Testis (tissue), 3 donors: ENCODE data around the gene PSMB10. TPM values are rescaled to one million over a fixed set of nuclear protein-coding genes. Genes with fewer than 3 reads are reported as not detected.

Source experiments
- DNase-seq: peaks from one replicate; pipeline ENCODE4 v3.0.0-alpha.2; 2019
- H3K27ac ChIP-seq, 2 donors: fragments of 200-600 bp; sonication (generic); one replicate each; pipeline ENCODE4 v1.5.1; 2019
- H3K27me3 ChIP-seq: fragments of 200-600 bp; sonication (generic); one replicate; pipeline ENCODE4 v1.5.1; 2019
- H3K36me3 ChIP-seq: fragments of 200-600 bp; sonication (generic); one replicate; pipeline ENCODE4 v1.5.1; 2017; ENCODE audit warnings: low read depth; ENCODE audit errors: missing control alignments
- H3K4me1 ChIP-seq: fragments of 200-600 bp; sonication (generic); one replicate; pipeline ENCODE4 v1.5.1; 2019
- H3K4me3 ChIP-seq, 2 donors: fragments of 200-600 bp; sonication (generic); one replicate each; pipeline ENCODE4 v1.5.1; 2017 to 2019
- H3K9me3 ChIP-seq: fragments of 200-600 bp; sonication (generic); one replicate; pipeline ENCODE4 v1.5.1; 2017
- POLR2A ChIP-seq: fragments of 450-650 bp; IDR thresholded peaks from one replicate; pipeline ENCODE4 v1.6.1; 2017; ENCODE audit warnings: antibody characterized with exemption, mild to moderate bottlenecking, moderate library complexity
- WGBS, 2 donors: methylation state at CpG; one replicate each; pipeline ENCODE4 v1.1.5; 2018; 5-methylcytosine and 5-hydroxymethylcytosine counted together
- intact Hi-C: fragments of 100-400 bp; cut with DNase I; formaldehyde crosslinking; loops from one replicate; pipeline ENCODE4 v1.15.1; 2023; ENCODE audit warnings: low total_unique reads
- polyA plus RNA-seq: library from polyadenylated mRNA; stranded (reverse); fragments of 350-450 nt; fragmentation: Illumina TruSeq; extraction: RNeasy Lipid Tissue Mini Kit (QIAGEN cat#74804); gene quantifications from one replicate; pipeline ENCODE4 v1.2.3, GENCODE V29; 2014; ENCODE audit warnings: low read depth, low replicate concordance; ENCODE audit not compliant: insufficient read depth
- total RNA-seq, 2 donors: library from RNA; depleted of rRNA; stranded (reverse); fragments of >200 nt; gene quantifications; one replicate each; pipeline ENCODE4 v1.2.3, GENCODE V29; 2016
- TF ChIP-seq, protein P1 (sequence below), 3 experiments: fragments of 450-650 bp in 2 of 3; fragments of 200-600 bp in 1 of 3; sonication (generic) in 1 of 3; IDR thresholded peaks; one replicate each; pipeline ENCODE4 v1.5.1; 2016 to 2019; ENCODE audit warnings: antibody characterized with exemption in 3 of 3, mild to moderate bottlenecking in 2 of 3, moderate library complexity in 1 of 3

Gene PSMB10
- total and polyA plus RNA-seq, 3 donors from 2014 or later = 13.2 to 49.1 (median 14.2) TPM

DNA sequence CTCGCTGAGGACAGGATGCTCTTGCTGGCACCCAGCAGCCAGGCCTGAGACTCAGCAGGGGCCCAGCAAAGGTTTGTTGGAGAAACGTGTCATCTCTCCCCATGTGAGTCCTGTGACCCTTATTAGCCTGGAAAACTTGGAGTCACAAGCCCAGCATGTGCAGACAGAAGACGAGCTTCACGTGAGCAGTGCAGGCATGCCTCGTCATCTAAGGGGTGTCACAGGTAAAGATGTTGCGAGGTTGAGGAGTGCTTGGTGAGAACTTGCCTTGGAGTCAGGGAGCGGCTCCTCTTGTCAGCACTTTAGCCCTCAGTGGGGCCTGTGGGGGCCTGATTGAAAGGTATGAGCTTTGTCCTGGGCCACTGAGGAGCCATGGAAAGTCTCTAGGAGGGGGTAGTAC, 2.8 kb downstream of the PSMB10 start:
- intact Hi-C loops = no loop called here
- Histone ChIP-seq H3K27me3 (no peaks in the 10 kb centered on the region), H3K9me3 (no peaks in the 10 kb centered on the region), H3K36me3 (no peaks in the 10 kb centered on the region), H3K4me3 (no peak overlapping the region), H3K27ac (no peak overlapping the region), H3K4me1 (peaks cover 26% of the 10 kb centered on the region)
- TF ChIP-seq POLR2A = no peak
- TF ChIP-seq, protein P1, sequence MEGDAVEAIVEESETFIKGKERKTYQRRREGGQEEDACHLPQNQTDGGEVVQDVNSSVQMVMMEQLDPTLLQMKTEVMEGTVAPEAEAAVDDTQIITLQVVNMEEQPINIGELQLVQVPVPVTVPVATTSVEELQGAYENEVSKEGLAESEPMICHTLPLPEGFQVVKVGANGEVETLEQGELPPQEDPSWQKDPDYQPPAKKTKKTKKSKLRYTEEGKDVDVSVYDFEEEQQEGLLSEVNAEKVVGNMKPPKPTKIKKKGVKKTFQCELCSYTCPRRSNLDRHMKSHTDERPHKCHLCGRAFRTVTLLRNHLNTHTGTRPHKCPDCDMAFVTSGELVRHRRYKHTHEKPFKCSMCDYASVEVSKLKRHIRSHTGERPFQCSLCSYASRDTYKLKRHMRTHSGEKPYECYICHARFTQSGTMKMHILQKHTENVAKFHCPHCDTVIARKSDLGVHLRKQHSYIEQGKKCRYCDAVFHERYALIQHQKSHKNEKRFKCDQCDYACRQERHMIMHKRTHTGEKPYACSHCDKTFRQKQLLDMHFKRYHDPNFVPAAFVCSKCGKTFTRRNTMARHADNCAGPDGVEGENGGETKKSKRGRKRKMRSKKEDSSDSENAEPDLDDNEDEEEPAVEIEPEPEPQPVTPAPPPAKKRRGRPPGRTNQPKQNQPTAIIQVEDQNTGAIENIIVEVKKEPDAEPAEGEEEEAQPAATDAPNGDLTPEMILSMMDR (IDR thresholded peaks at IDR 0.05) = no peak
- no peak for DNase-seq
- 80 to 89% methylated on average over 5 to 7 of the region's 7 CpGs for WGBS, 2 donors

DNA sequence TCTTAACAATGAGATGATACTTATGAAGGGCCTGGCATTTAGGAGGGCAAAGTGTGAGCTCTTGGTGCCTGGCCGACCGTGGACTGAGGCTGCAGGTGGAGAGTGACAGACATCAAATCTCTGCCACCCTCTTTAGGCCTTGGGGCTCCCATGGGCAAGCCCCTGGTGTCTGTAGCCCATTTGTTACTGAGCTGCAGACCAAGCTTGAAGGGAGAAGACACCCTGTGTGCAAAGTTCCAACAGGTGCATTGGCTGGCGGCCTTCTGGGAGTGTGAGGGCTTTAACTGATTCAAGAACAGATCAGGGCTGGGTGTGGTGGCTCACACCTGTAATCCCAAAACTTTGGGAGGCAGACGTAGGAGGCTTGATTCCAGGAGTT, 4.2 kb downstream of the PSMB10 start:
- intact Hi-C loops = no loop called here
- H3K4me1 ChIP-seq = peaks cover 26% of the 10 kb centered on the region
- no peak for DNase-seq
- no peaks in the 10 kb centered on the region for H3K27me3 ChIP-seq
- no peak for TF ChIP-seq POLR2A
- TF ChIP-seq, protein P1 (IDR thresholded peaks at IDR 0.05) = no peak
- H3K36me3 ChIP-seq = no peaks in the 10 kb centered on the region
- H3K4me3 ChIP-seq = no peak overlapping the region
- no peak overlapping the region for H3K27ac ChIP-seq
- 97 to 100% methylated on average over 2 to 4 of the region's 4 CpGs for WGBS, 2 donors
- no peaks in the 10 kb centered on the region for H3K9me3 ChIP-seq

DNA sequence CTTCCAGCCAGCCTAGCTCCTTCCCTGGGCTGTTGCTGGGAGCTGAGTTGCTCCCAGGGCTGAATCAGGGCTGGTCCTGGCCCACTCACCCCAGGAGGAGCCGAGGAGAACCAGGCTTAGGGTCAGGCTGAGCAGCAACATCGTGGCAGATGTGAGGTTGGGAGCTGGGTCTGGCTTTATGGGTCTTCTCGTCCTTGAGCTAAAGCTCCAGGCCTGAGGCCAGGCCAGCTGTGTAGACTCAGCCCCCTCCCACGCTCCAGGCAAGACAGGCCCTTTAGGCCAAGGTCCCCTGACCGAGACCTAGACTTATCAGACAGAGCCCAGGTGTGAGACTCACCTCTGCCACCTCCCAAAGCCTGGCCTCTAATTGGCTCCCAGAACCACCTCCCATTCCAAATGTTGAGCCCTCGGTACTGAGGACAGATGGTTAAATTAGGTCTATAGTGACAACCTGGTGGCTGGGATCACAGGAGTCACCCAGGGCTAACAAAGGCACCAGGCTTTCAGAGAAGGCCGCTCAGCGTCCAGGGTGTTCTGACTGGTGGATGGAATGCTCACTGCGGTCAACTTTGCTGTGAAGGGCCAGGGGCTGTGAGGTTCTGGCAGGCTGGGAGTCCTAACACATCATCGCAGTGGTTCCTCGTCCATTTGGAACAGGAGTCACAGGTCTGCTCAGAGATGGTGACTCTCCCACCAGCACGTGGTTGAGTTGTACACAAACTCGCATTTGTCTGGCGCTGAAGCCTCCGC, 4.8 kb downstream of the PSMB10 start, which contains the start of gene CTRL:
Gene CTRL (minus strand): TSS at position 151 of the 750 bp plus-strand sequence. CDS start 10 bp downstream, at position 141.
- no peak for DNase-seq
- intact Hi-C loops = no loop called here
- no peak within 1 kb of the TSS for H3K27ac ChIP-seq
- H3K27me3 ChIP-seq = no peaks in the 10 kb centered on the region
- peaks cover 21% of the 10 kb centered on the region for H3K4me1 ChIP-seq
- H3K36me3 ChIP-seq = no peaks in the 10 kb centered on the region
- no peaks in the 10 kb centered on the region for H3K9me3 ChIP-seq
- TF ChIP-seq POLR2A = no peak
- TF ChIP-seq, protein P1 (IDR thresholded peaks at IDR 0.05) = no peak
- no peak within 1 kb of the TSS for H3K4me3 ChIP-seq
- WGBS, 2 donors = 65 to 75% methylated on average over 9 to 15 of the region's 15 CpGs

DNA sequence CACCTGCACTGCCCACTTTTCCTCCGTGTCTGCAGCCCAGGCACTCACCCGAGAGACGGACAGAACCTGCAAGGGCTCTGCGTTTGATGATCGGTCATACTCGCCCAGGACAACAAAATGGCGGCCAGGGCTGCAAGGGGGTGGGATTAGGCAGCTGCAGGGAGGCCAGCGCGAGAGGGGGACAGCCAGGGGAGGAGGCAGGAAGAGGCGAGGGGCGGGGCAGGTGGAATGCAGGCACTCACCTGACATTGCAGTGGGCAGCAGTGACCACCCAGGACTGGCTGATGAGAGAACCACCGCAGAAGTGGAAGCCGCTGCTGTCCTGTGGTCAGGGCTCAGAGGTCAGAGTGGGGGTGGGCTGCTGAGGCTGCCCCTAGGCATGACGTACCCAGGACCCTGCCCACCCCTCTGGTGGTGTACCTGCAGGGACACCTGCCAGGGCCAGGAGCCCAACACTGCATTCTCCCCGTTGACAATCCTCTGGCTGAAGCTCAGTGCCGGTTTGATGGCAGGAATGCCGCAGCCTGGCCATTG, 5.9 kb downstream of the PSMB10 start:
- WGBS, 2 donors = 94 to 97% methylated on average over 17 of the region's 17 CpGs
- H3K27me3 ChIP-seq = no peaks in the 10 kb centered on the region
- H3K9me3 ChIP-seq = no peaks in the 10 kb centered on the region
- H3K4me3 ChIP-seq = no peak overlapping the region
- H3K27ac ChIP-seq = no peak overlapping the region
- no peak for TF ChIP-seq POLR2A
- TF ChIP-seq, protein P1 (IDR thresholded peaks at IDR 0.05) = no peak
- peaks cover 29% of the 10 kb centered on the region for H3K4me1 ChIP-seq
- no peak for DNase-seq
- intact Hi-C loops = no loop called here
- H3K36me3 ChIP-seq = no peaks in the 10 kb centered on the region
